HFF-Myc (cell line): ENCODE measurements around the gene GRB10.
A peak's percentile ranks its signal among the peaks of the same experiment; 100 is the strongest.
"Not testable (repeated sequence)": the region's sequence is repeated elsewhere in the genome, so short reads cannot be mapped to it uniquely, and the experiment has no call there.

Experiments used
- DNase-seq: peaks from one replicate; pipeline ENCODE4 v3.0.0-alpha.2; 2011; ENCODE audit warnings: low read depth; ENCODE audit errors: extremely low read depth
- H3K4me3 ChIP-seq: replicated peaks from 2 replicates; pipeline ENCODE4 v1.5.1; 2011; ENCODE audit warnings: low read depth, mild to moderate bottlenecking, control low read depth, low read length
- CTCF ChIP-seq: IDR thresholded peaks from 2 replicates; pipeline ENCODE4 v1.5.1; 2012; ENCODE audit warnings: mild to moderate bottlenecking, low read depth, low read length, control low read depth; ENCODE audit errors: missing control alignments

The GRB10 gene

GRCh38 chr7:50781381-50782293, 1.1 kb downstream of the GRB10 start:
- peak overlapping the region; percentile 24; the same call in 1 of the 2 replicates for H3K4me3 ChIP-seq
- no peak for DNase-seq
- TF ChIP-seq CTCF = no peak

- TF ChIP-seq CTCF = no peak
- DNase-seq = no peak
- no peak overlapping the region for H3K4me3 ChIP-seq
These were observed 2.3 kb downstream of the GRB10 start for GRCh38 chr7:50780436-50780835.

GRCh38 chr7:50779427-50779826, 3.3 kb downstream of the GRB10 start:
- TF ChIP-seq CTCF = no peak
- no peak overlapping the region for H3K4me3 ChIP-seq
- no peak for DNase-seq

- H3K4me3 ChIP-seq = no peak overlapping the region
- DNase-seq = no peak
- TF ChIP-seq CTCF = no peak
These were observed 4.5 kb downstream of the GRB10 start for GRCh38 chr7:50778189-50778588.

GRCh38 chr7:50775836-50776235, 6.9 kb downstream of the GRB10 start:
- no peak for DNase-seq
- H3K4me3 ChIP-seq = no peak overlapping the region
- no peak for TF ChIP-seq CTCF

- H3K4me3 ChIP-seq = no peak overlapping the region
- TF ChIP-seq CTCF = no peak
- no peak for DNase-seq
These were observed 7.5 kb downstream of the GRB10 start for GRCh38 chr7:50775231-50775630.

GRCh38 chr7:50774319-50774718, 8.4 kb downstream of the GRB10 start:
- no peak for TF ChIP-seq CTCF
- no peak overlapping the region for H3K4me3 ChIP-seq
- DNase-seq = no peak

GRCh38 chr7:50773071-50773470, 9.6 kb downstream of the GRB10 start:
- not testable (repeated sequence) for DNase-seq, H3K4me3 ChIP-seq
